Muscle of back (tissue), 11 donors: ENCODE measurements around the gene GCK. TPM values are rescaled to one million over a fixed set of nuclear protein-coding genes. Genes with fewer than 3 reads are reported as not detected.
A peak's percentile ranks its signal among the peaks of the same experiment; 100 is the strongest.

Experiments
- DNase-seq, 3 donors: peaks; one replicate each; pipeline versions ENCODE4 v3.0.0 to v3.0.0-alpha.2; 2013
- polyA plus RNA-seq, 10 donors: library from polyadenylated mRNA; unstranded; fragments of 120-200 nt; gene quantifications; one replicate each; pipeline ENCODE4 v1.2.1, GENCODE V29; 2013; ENCODE audit not compliant: insufficient read length in 10 of 10

Gene GCK
- polyA plus RNA-seq, 10 donors, result 2.5 to 4.8 (median 4.0) TPM

GRCh38 chr7:44157116-44158080, 31.8 kb downstream of the GCK start:
- DNase-seq, result no peak

- DNase-seq, result no peak
Measured at GRCh38 chr7:44156453-44157010, 32.7 kb downstream of the GCK start.

GRCh38 chr7:44155191-44156185, 33.8 kb downstream of the GCK start:
- no peak for DNase-seq

- no peak for DNase-seq
Measured at GRCh38 chr7:44154703-44155102, 34.5 kb downstream of the GCK start.

GRCh38 chr7:44153948-44154335, 35.3 kb downstream of the GCK start:
- no peak for DNase-seq

- no peak for DNase-seq
Measured at GRCh38 chr7:44152971-44153947, 36.0 kb downstream of the GCK start.

GRCh38 chr7:44151956-44152355, 37.3 kb downstream of the GCK start:
- no peak for DNase-seq

GRCh38 chr7:44150966-44151941, 38.0 kb downstream of the GCK start:
- DNase-seq, result peak in 1 of 3 donors; percentile 47

GRCh38 chr7:44150466-44150832, 38.8 kb downstream of the GCK start:
- DNase-seq, result no peak

- peak in 2 of 3 donors; percentile 51 to 92 for DNase-seq
Measured at GRCh38 chr7:44149571-44150465, 39.4 kb downstream of the GCK start.

GRCh38 chr7:44148961-44149536, 40.2 kb downstream of the GCK start:
- DNase-seq, result no peak

GRCh38 chr7:44148166-44148565, 41.1 kb downstream of the GCK start:
- DNase-seq, result no peak

- DNase-seq, result peak in 2 of 3 donors; percentile 49 to 84
Measured at GRCh38 chr7:44147026-44147991, 41.9 kb downstream of the GCK start.

- DNase-seq, result peak in 2 of 3 donors; percentile 61 to 79
Measured at GRCh38 chr7:44145969-44146911, 43.0 kb downstream of the GCK start.

- DNase-seq, result peak in 1 of 3 donors; percentile 56
Measured at GRCh38 chr7:44145479-44145968, 43.7 kb downstream of the GCK start.
